ENCODE results near the gene AZIN2. TPM values are rescaled to one million over a fixed set of nuclear protein-coding genes. Genes with fewer than 3 reads are reported as not detected.

Gene AZIN2
- total and polyA plus RNA-seq, 9 of the 15 experiments (the other 6 are each of a cell fraction or from before 2014, with no cell fraction given) = 0.06 to 0.91 (median 0.42) TPM; not detected in 2

DNA sequence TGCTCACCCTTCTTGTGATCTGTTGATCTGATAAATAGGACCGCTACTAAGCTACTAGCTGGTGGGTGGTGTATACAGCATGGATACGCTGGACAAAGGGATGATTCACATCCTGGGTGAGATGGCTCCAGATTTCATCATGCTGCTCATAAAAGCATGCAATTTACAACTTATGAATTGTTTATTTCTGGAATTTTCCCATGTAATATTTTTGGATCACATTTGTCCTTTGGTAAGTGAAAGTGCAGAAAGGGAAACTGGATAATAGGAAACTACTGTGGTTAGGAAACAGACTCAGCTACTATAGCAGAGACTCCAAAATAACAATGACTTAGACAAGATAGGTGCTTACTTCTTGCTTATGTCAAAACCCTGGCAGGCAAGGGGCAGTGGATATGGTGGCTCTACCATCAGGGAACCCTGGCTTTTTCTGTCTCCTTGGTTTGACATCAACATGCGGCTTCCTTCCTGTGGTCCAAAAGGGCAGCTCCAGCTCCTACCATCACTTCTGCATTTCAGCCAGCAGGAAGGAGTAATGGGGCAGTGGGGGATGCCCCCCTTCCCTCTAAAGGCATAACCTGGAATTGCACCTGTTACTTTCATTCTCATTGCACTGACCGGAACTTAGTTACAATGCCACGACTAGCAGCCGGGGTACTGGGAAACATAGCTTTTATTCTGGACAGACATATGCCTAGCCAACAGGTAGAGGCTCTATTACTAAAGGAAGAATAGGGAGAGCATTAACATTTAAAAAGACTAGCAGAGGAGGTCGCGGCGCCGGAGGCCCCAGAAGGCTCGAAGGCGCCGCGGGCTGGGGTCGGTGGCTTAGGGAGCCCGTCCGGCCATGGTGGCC, 30.5 kb upstream of the AZIN2 start (continued):
- TF ChIP-seq, protein P1, sequence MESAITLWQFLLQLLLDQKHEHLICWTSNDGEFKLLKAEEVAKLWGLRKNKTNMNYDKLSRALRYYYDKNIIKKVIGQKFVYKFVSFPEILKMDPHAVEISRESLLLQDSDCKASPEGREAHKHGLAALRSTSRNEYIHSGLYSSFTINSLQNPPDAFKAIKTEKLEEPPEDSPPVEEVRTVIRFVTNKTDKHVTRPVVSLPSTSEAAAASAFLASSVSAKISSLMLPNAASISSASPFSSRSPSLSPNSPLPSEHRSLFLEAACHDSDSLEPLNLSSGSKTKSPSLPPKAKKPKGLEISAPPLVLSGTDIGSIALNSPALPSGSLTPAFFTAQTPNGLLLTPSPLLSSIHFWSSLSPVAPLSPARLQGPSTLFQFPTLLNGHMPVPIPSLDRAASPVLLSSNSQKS (CRISPR knock-in tag; IDR thresholded peaks at IDR 0.05) = no peak
- TF ChIP-seq, protein P2, sequence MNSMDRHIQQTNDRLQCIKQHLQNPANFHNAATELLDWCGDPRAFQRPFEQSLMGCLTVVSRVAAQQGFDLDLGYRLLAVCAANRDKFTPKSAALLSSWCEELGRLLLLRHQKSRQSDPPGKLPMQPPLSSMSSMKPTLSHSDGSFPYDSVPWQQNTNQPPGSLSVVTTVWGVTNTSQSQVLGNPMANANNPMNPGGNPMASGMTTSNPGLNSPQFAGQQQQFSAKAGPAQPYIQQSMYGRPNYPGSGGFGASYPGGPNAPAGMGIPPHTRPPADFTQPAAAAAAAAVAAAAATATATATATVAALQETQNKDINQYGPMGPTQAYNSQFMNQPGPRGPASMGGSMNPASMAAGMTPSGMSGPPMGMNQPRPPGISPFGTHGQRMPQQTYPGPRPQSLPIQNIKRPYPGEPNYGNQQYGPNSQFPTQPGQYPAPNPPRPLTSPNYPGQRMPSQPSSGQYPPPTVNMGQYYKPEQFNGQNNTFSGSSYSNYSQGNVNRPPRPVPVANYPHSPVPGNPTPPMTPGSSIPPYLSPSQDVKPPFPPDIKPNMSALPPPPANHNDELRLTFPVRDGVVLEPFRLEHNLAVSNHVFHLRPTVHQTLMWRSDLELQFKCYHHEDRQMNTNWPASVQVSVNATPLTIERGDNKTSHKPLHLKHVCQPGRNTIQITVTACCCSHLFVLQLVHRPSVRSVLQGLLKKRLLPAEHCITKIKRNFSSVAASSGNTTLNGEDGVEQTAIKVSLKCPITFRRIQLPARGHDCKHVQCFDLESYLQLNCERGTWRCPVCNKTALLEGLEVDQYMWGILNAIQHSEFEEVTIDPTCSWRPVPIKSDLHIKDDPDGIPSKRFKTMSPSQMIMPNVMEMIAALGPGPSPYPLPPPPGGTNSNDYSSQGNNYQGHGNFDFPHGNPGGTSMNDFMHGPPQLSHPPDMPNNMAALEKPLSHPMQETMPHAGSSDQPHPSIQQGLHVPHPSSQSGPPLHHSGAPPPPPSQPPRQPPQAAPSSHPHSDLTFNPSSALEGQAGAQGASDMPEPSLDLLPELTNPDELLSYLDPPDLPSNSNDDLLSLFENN (IDR thresholded peaks at IDR 0.05; ENCODE audit: low read depth in 2 of 2, low read length in 2 of 2) = no peak
- no peak for TF ChIP-seq ID3 (CRISPR knock-in tag; IDR thresholded peaks at IDR 0.05)
- TF ChIP-seq ID3 (tag; IDR thresholded peaks at IDR 0.05) = no peak
- TF ChIP-seq C11orf30 (IDR thresholded peaks at IDR 0.05; ENCODE audit: low read depth) = no peak
- no peak for TF ChIP-seq HEY1 (CRISPR knock-in tag; IDR thresholded peaks at IDR 0.05; ENCODE audit: borderline replicate concordance)
- peak; percentile 20 for TF ChIP-seq NEUROD1 (IDR thresholded peaks at IDR 0.05; ENCODE audit: borderline replicate concordance, low read depth, low read length, partially characterized antibody)
- peak; percentile 59; the same call in 1 of the 2 replicates for TF ChIP-seq PTTG1 (tag; IDR thresholded peaks at IDR 0.05; ENCODE audit: low read depth)
- TF ChIP-seq SMAD4 (CRISPR knock-in tag; conservative IDR thresholded peaks at IDR 0.05) = no peak; the same call in 1 of the 2 replicates
- no peak for TF ChIP-seq ZNF253 (CRISPR knock-in tag; conservative IDR thresholded peaks at IDR 0.05)
- TF ChIP-seq ZNF79 (CRISPR knock-in tag; IDR thresholded peaks at IDR 0.05; ENCODE audit: low read depth) = no peak
- TF ChIP-seq BCOR (IDR thresholded peaks at IDR 0.05) = no peak
- no peak for TF ChIP-seq ZNF444 (CRISPR knock-in tag; IDR thresholded peaks at IDR 0.05)
- no peak for TF ChIP-seq ZNF511 (CRISPR knock-in tag; IDR thresholded peaks at IDR 0.05)
- TF ChIP-seq ZNF584 (CRISPR knock-in tag; IDR thresholded peaks at IDR 0.05; ENCODE audit: low read depth) = peak; percentile 82
- TF ChIP-seq NCOA6 (IDR thresholded peaks at IDR 0.05) = no peak
- TF ChIP-seq ZNF282 (CRISPR knock-in tag; IDR thresholded peaks at IDR 0.05) = no peak
- TF ChIP-seq HNRNPL (IDR thresholded peaks at IDR 0.05; ENCODE audit: low read depth, low read length) = no peak
- no peak for TF ChIP-seq SETDB1 (IDR thresholded peaks at IDR 0.05; ENCODE audit: low read length)
- no peak for TF ChIP-seq ZNF644 (tag; IDR thresholded peaks at IDR 0.05; ENCODE audit: low read depth)
- no peak for TF ChIP-seq THRAP3 (IDR thresholded peaks at IDR 0.05; ENCODE audit: borderline replicate concordance)

Measured in K562 (cell line).